ENCODE measurements around the gene TAS2R5. TPM values are rescaled to one million over a fixed set of nuclear protein-coding genes. Genes with fewer than 3 reads are reported as not detected.
A peak's percentile ranks its signal among the peaks of the same experiment; 100 is the strongest.
"Not testable (repeated sequence)": the region's sequence is repeated elsewhere in the genome, so short reads cannot be mapped to it uniquely, and the experiment has no call there.

Gene TAS2R5
- total RNA-seq, 4 donors from 2014 or later, result 2.3 to 3.8 (median 3.1) TPM

DNA sequence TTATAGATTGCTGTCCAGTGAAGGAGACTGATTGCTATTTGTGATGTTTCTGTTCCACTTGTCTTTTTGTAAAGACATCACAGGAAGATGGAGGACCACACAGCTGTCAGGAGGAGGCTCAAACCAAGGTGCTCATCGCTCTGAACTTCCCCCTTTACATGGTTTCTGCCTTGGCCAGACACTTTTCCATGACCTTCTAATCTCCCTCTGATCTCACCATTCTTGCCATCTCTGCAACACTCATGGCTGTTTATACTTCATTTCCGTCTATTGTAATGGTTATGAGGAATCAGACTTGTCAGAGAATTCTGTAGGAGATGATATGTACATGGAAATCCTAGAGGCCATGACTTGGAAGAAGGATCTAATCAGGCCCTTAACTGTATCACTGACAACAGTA, 1.7 kb upstream of the TAS2R5 start:
- H3K4me1 ChIP-seq, result peaks cover 0 to 4% of the 10 kb centered on the region in 2 donors
- no peaks in the 10 kb centered on the region for H3K36me3 ChIP-seq
- 86 to 92% methylated on average over 2 of the region's 2 CpGs for WGBS, 2 donors
- H3K27me3 ChIP-seq, result no peaks in the 10 kb centered on the region
- intact Hi-C loops (cut with DNase I), result no loop called here
- H3K27ac ChIP-seq, result no peak overlapping the region
- no peak overlapping the region for H3K4me3 ChIP-seq (replicated peaks in 1 of 3)
- DNase-seq, result no peak
- H3K9me3 ChIP-seq, result no peaks in the 10 kb centered on the region
- no peak for TF ChIP-seq POLR2A (IDR thresholded peaks at IDR 0.05)
- TF ChIP-seq, protein P1, sequence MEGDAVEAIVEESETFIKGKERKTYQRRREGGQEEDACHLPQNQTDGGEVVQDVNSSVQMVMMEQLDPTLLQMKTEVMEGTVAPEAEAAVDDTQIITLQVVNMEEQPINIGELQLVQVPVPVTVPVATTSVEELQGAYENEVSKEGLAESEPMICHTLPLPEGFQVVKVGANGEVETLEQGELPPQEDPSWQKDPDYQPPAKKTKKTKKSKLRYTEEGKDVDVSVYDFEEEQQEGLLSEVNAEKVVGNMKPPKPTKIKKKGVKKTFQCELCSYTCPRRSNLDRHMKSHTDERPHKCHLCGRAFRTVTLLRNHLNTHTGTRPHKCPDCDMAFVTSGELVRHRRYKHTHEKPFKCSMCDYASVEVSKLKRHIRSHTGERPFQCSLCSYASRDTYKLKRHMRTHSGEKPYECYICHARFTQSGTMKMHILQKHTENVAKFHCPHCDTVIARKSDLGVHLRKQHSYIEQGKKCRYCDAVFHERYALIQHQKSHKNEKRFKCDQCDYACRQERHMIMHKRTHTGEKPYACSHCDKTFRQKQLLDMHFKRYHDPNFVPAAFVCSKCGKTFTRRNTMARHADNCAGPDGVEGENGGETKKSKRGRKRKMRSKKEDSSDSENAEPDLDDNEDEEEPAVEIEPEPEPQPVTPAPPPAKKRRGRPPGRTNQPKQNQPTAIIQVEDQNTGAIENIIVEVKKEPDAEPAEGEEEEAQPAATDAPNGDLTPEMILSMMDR (IDR thresholded peaks at IDR 0.05), result no peak

DNA sequence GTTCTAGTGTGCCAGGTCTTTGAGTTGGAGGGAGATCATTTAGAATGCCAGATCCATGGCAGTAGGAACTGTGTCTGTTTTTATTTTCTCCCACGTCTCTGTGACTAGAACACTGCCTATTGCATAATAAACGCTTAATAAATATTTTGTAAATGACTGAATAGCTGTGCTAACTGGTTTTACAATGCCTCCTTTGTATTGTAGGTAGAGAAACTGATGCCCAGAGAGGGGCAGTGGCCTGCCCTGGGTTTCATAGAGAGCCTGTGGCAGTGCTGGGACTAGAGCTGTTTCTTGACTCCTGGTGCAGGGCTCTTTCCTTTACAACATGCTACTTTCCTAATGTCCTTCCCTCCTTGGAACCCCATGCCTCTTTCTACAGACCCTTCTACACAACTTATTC, 2.5 kb downstream of the TAS2R5 start:
- intact Hi-C loops (cut with DNase I), result no loop called here
- H3K27me3 ChIP-seq, result no peaks in the 10 kb centered on the region
- H3K27ac ChIP-seq, result no peak overlapping the region
- H3K36me3 ChIP-seq, result no peaks in the 10 kb centered on the region
- peaks cover 0 to 4% of the 10 kb centered on the region in 2 donors for H3K4me1 ChIP-seq
- DNase-seq, result peak in 1 of 2 donors; percentile 3
- TF ChIP-seq, protein P1 (IDR thresholded peaks at IDR 0.05), result no peak
- TF ChIP-seq POLR2A (IDR thresholded peaks at IDR 0.05), result no peak
- no peak overlapping the region for H3K4me3 ChIP-seq (replicated peaks in 1 of 3)
- H3K9me3 ChIP-seq, result no peaks in the 10 kb centered on the region
- WGBS, 2 donors, result 47 to 54% methylated on average over 2 of the region's 2 CpGs

DNA sequence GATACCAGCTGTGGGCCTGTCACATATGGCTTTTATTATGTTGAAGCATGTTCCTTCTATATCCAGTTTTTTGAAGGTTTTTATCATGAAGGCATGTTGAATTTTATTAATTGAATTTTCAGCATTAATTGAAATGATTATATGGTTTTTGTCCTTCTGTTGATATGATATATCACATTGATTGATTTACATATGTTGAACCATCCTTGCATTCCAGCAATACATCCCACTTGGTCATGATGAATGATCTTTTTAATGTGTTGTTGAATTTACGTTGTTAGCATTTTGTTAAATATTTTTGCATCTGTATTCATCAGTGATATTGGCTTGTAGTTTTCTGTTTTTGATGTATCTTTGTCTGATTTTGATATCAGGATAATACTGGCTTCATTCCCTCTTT, 30.1 kb downstream of the TAS2R5 start:
- H3K27ac ChIP-seq, result no peak overlapping the region
- TF ChIP-seq, protein P1 (IDR thresholded peaks at IDR 0.05), result no peak
- 89 to 93% methylated on average over 1 of the region's 1 CpG for WGBS, 2 donors
- DNase-seq, result no peak
- intact Hi-C loops (cut with DNase I), result no loop called here
- no peaks in the 10 kb centered on the region for H3K36me3 ChIP-seq
- H3K4me1 ChIP-seq, result no peaks in the 10 kb centered on the region
- no peaks in the 10 kb centered on the region for H3K9me3 ChIP-seq
- no peaks in the 10 kb centered on the region for H3K27me3 ChIP-seq
- no peak overlapping the region for H3K4me3 ChIP-seq (replicated peaks in 1 of 3)

DNA sequence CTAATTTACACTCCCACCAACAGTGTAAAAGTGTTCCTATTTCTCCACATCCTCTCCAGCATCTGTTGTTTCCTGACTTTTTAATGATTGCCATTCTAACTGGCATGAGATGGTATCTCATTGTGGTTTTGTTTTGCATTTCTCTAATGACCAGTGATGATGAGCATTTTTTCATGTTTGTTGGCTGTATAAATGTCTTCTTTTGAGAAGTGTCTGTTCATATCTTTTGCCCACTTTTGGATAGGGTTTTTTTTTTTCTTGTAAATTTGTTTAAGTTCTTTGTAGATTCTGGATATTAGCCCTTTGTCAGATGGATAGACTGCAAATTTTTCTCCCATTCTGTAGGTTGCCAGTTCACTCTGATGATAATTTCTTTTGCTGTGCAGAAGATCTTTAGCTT, 32.4 kb downstream of the TAS2R5 start:
- H3K36me3 ChIP-seq; H3K9me3 ChIP-seq; H3K4me1 ChIP-seq; H3K4me3 ChIP-seq (replicated peaks in 1 of 3); intact Hi-C loops (cut with DNase I); H3K27ac ChIP-seq; H3K27me3 ChIP-seq; DNase-seq: not testable (repeated sequence)

DNA sequence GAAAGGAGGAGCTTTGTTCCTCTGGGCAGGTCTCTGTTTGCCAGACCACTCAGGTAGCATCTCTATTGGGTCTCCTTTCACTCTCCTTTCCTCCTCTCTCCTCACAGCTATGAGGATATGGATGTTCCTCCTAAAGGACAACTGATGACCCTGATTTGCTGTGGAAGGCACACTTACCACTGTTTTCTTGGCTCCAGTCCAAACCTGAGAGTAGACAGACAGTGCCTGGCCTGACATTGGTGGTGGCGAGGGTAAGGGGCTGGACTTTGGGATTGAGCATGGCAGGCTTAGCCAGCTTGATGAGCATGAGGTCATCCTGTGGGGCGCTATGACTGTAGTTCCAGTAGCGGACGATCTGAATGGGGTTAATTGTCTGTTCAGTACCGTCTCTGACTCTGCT, 47.7 kb downstream of the TAS2R5 start:
- intact Hi-C loops (cut with DNase I), result no loop called here

More for the DNA sequence above, 47.7 kb downstream of the TAS2R5 start:
- WGBS, 2 donors, result 95% methylated on average over 5 of the region's 5 CpGs
- Histone ChIP-seq H3K27ac (no peak overlapping the region), H3K4me1 (no peaks in the 10 kb centered on the region), H3K4me3 (replicated peaks in 1 of 3) (no peak overlapping the region), H3K9me3 (no peaks in the 10 kb centered on the region), H3K27me3 (no peaks in the 10 kb centered on the region), H3K36me3 (no peaks in the 10 kb centered on the region)
- TF ChIP-seq, protein P1 (IDR thresholded peaks at IDR 0.05), result no peak
- TF ChIP-seq POLR2A (IDR thresholded peaks at IDR 0.05), result no peak
- no peak for DNase-seq

Data from thyroid gland (tissue), 4 donors.